ENCODE measurements around the gene GABPB2.

GABPB2 gene

DNA sequence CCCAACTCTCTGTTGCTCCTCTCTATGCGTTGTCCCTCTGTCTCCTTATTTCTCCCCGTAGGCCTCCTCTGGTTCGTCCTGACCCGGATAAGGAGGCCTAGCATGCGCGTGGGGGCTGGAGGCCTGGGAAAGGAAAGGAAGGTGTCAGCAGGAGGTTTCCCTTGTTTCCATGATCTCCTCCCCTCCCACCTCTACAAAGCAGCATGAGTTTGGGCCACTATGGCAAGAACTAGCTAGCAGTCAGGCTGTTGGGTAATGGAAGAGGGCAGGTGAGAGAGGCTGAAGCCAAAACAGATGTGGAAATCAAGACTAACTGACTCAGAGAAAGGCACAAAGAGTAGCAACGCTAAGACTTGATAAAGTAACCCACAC lies 76.6 kb downstream of the GABPB2 start:
- Histone ChIP-seq H2BK15ac (replicated peaks; ENCODE audit: low read depth) (no peak overlapping the region), H4K8ac (ENCODE audit: low read depth, low read length) (no peak overlapping the region), H2BK120ac (ENCODE audit: low read depth, low read length) (no peak overlapping the region), H3K18ac (ENCODE audit: low read length) (no peak overlapping the region), H3K36me3 (ENCODE audit: control insufficient read depth, insufficient read depth, low read length) (no peaks in the 10 kb centered on the region), H3K27ac (ENCODE audit: low read depth, low read length) (no peak overlapping the region), H3K4me1 (ENCODE audit: control insufficient read depth, low read depth, low read length) (peaks cover 22% of the 10 kb centered on the region), H3K4me2 (ENCODE audit: low read length) (peak overlapping the region; percentile 94), H3K4me3 (ENCODE audit: low read length) (peak overlapping the region; percentile 48), H3K4ac (ENCODE audit: low read depth, low read length) (no peak overlapping the region), H3K9ac (ENCODE audit: low read length) (peak overlapping the region; percentile 74), H3K56ac (ENCODE audit: low read length) (peak overlapping the region; percentile 85), H4K5ac (ENCODE audit: low read length) (no peak overlapping the region), H2AK5ac (ENCODE audit: low read length) (no peak overlapping the region), H3K27me3 (ENCODE audit: insufficient read depth, low read length, poor library complexity) (no peaks in the 10 kb centered on the region), H3K79me1 (ENCODE audit: low read length) (peaks cover 2% of the 10 kb centered on the region), H2BK5ac (ENCODE audit: low read length) (no peak overlapping the region), H3K23ac (ENCODE audit: low read length) (no peak overlapping the region), H3K79me2 (ENCODE audit: control insufficient read depth, insufficient read depth, low read length) (no peaks in the 10 kb centered on the region)
- peak; percentile 53 for DNase-seq
- no CpG with 5 or more reads among the region's 7 CpGs for WGBS (ENCODE audit: extremely low coverage, insufficient coverage, low lambda C conversion rate)

DNA sequence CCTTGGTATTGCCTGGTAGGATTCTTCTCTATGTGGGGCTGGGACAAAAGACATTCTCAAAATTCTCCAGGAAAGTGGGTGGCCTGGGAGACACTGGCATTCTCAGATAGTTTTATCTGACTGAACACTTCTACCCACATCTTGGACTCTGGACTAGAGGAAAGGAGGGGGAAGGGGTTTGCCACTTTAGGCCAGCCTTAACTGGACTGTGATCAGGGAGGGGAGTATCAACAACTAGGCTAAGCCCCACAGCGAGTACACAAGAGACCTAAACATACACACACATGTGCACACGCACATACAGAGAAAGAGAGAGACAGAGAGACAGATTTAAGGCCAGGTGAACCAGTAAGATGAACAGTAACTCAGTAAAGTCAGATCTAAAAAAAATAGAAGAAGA lies 77.1 kb downstream of the GABPB2 start:
- no peak overlapping the region for H3K4me3 ChIP-seq (ENCODE audit: low read length)
- DNase-seq = no peak

DNA sequence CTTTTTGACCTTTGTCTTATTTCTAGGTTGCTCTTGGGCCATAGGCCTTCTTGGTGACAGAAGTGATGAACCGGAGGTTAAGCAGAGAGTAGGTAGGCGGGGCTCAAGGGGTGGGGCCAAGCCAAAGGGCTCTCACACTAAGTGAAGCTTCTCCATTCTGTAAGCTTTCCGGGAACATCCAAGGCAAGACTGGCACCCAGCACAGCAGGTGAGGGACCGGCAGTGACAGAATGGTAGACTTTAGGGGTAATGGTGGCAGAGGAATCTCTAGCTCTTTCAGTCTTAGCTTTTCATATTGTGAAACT lies 85.9 kb downstream of the GABPB2 start, which contains the start of gene TNFAIP8L2:
TSS of gene TNFAIP8L2 (plus strand) at position 135 of the 305 bp plus-strand sequence. CDS start 2,049 bp downstream, outside the sequence.
- Histone ChIP-seq H3K4me3 (ENCODE audit: low read length) (no peak within 1 kb of the TSS), H4K8ac (ENCODE audit: low read depth, low read length) (no peak within 1 kb of the TSS), H3K9ac (ENCODE audit: low read length) (no peak within 1 kb of the TSS), H3K79me1 (ENCODE audit: low read length) (no peaks in the 10 kb centered on the region), H3K18ac (ENCODE audit: low read length) (no peak within 1 kb of the TSS), H2AK5ac (ENCODE audit: low read length) (no peak within 1 kb of the TSS), H3K79me2 (ENCODE audit: control insufficient read depth, insufficient read depth, low read length) (no peaks in the 10 kb centered on the region), H3K23ac (ENCODE audit: low read length) (no peak within 1 kb of the TSS), H4K5ac (ENCODE audit: low read length) (no peak within 1 kb of the TSS), H3K27me3 (ENCODE audit: insufficient read depth, low read length, poor library complexity) (no peaks in the 10 kb centered on the region), H3K56ac (ENCODE audit: low read length) (no peak within 1 kb of the TSS), H3K27ac (ENCODE audit: low read depth, low read length) (no peak within 1 kb of the TSS), H2BK5ac (ENCODE audit: low read length) (no peak within 1 kb of the TSS), H2BK120ac (ENCODE audit: low read depth, low read length) (no peak within 1 kb of the TSS), H3K4me1 (ENCODE audit: control insufficient read depth, low read depth, low read length) (no peaks in the 10 kb centered on the region), H2BK15ac (replicated peaks; ENCODE audit: low read depth) (no peak within 1 kb of the TSS), H3K36me3 (ENCODE audit: control insufficient read depth, insufficient read depth, low read length) (no peaks in the 10 kb centered on the region), H3K4me2 (ENCODE audit: low read length) (no peak within 1 kb of the TSS), H3K4ac (ENCODE audit: low read depth, low read length) (no peak within 1 kb of the TSS)
- no CpG with 5 or more reads among the region's 4 CpGs for WGBS (ENCODE audit: extremely low coverage, insufficient coverage, low lambda C conversion rate)
- peak; percentile 8 for DNase-seq

More for the DNA sequence above, 77.1 kb downstream of the GABPB2 start:
- Histone ChIP-seq H3K27me3 (ENCODE audit: insufficient read depth, low read length, poor library complexity) (no peaks in the 10 kb centered on the region), H3K56ac (ENCODE audit: low read length) (no peak overlapping the region), H3K27ac (ENCODE audit: low read depth, low read length) (no peak overlapping the region), H2BK120ac (ENCODE audit: low read depth, low read length) (no peak overlapping the region), H3K4ac (ENCODE audit: low read depth, low read length) (no peak overlapping the region), H3K36me3 (ENCODE audit: control insufficient read depth, insufficient read depth, low read length) (no peaks in the 10 kb centered on the region), H2BK5ac (ENCODE audit: low read length) (no peak overlapping the region), H3K79me2 (ENCODE audit: control insufficient read depth, insufficient read depth, low read length) (no peaks in the 10 kb centered on the region), H3K9ac (ENCODE audit: low read length) (no peak overlapping the region), H3K79me1 (ENCODE audit: low read length) (peaks cover 2% of the 10 kb centered on the region), H2AK5ac (ENCODE audit: low read length) (no peak overlapping the region), H4K5ac (ENCODE audit: low read length) (no peak overlapping the region), H2BK15ac (replicated peaks; ENCODE audit: low read depth) (no peak overlapping the region), H3K18ac (ENCODE audit: low read length) (no peak overlapping the region), H3K4me2 (ENCODE audit: low read length) (no peak overlapping the region), H3K23ac (ENCODE audit: low read length) (no peak overlapping the region), H4K8ac (ENCODE audit: low read depth, low read length) (no peak overlapping the region), H3K4me1 (ENCODE audit: control insufficient read depth, low read depth, low read length) (peaks cover 22% of the 10 kb centered on the region)
- no CpG with 5 or more reads among the region's 2 CpGs for WGBS (ENCODE audit: extremely low coverage, insufficient coverage, low lambda C conversion rate)

DNA sequence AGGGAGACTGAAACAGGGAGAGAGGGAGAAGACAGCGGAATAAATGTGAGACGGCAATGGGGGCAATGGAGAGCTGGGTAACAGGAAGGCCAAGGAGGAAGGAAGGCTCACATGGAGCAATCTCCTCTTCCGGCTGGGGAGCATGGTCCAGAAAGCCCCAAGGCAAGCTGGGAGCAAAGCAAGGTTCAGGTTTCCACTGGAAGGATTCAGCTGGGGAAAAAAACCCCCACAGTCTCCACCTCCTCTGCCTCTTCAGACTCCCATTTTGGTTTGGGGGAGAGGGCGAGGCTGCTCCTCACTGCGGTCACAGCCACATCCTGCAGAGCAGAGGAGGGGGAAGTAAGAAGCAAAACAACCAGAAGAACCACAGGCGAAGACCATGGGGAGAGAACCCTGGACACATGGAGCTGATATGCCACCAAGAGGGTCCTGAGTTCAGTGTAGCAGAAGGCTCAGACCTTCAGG lies 86.5 kb downstream of the GABPB2 start:
- H3K4me2 ChIP-seq (ENCODE audit: low read length) = no peak overlapping the region

DNA sequence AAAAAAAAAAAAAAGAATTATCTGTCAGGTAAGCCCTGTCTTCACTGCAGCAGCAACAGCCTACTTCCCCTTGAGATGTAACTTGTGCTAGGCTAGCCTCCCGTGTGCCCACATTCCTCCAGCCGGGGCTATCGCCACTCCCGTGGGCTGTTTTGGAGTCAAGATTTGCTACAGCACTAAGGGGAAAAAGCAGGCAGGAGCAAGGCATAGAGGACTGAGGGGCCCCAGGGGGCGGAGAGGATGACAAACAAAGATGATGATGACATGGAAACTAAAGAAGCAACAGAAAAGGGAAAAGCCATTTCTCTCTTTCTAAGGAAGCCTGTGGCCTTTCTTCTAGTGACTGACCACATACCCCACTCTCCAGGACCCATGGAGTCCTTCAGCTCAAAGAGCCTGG lies 87.8 kb downstream of the GABPB2 start:
- Histone ChIP-seq H3K4me2 (ENCODE audit: low read length) (no peak overlapping the region), H2BK5ac (ENCODE audit: low read length) (no peak overlapping the region), H3K56ac (ENCODE audit: low read length) (no peak overlapping the region), H3K4ac (ENCODE audit: low read depth, low read length) (no peak overlapping the region), H3K79me2 (ENCODE audit: control insufficient read depth, insufficient read depth, low read length) (no peaks in the 10 kb centered on the region), H3K4me1 (ENCODE audit: control insufficient read depth, low read depth, low read length) (no peaks in the 10 kb centered on the region), H3K79me1 (ENCODE audit: low read length) (no peaks in the 10 kb centered on the region), H3K27ac (ENCODE audit: low read depth, low read length) (no peak overlapping the region), H4K8ac (ENCODE audit: low read depth, low read length) (no peak overlapping the region), H3K23ac (ENCODE audit: low read length) (no peak overlapping the region), H2AK5ac (ENCODE audit: low read length) (no peak overlapping the region), H4K5ac (ENCODE audit: low read length) (no peak overlapping the region), H2BK15ac (replicated peaks; ENCODE audit: low read depth) (no peak overlapping the region), H3K9ac (ENCODE audit: low read length) (no peak overlapping the region), H2BK120ac (ENCODE audit: low read depth, low read length) (no peak overlapping the region), H3K4me3 (ENCODE audit: low read length) (no peak overlapping the region), H3K27me3 (ENCODE audit: insufficient read depth, low read length, poor library complexity) (no peaks in the 10 kb centered on the region), H3K36me3 (ENCODE audit: control insufficient read depth, insufficient read depth, low read length) (no peaks in the 10 kb centered on the region), H3K18ac (ENCODE audit: low read length) (no peak overlapping the region)
- WGBS (ENCODE audit: extremely low coverage, insufficient coverage, low lambda C conversion rate) = no CpG with 5 or more reads among the region's 5 CpGs
- no peak for DNase-seq

More for the DNA sequence above, 86.5 kb downstream of the GABPB2 start:
- Histone ChIP-seq H3K56ac (ENCODE audit: low read length) (no peak overlapping the region), H3K27me3 (ENCODE audit: insufficient read depth, low read length, poor library complexity) (no peaks in the 10 kb centered on the region), H3K23ac (ENCODE audit: low read length) (no peak overlapping the region), H4K5ac (ENCODE audit: low read length) (no peak overlapping the region), H3K9ac (ENCODE audit: low read length) (no peak overlapping the region), H2AK5ac (ENCODE audit: low read length) (no peak overlapping the region), H3K79me1 (ENCODE audit: low read length) (no peaks in the 10 kb centered on the region), H3K18ac (ENCODE audit: low read length) (no peak overlapping the region), H3K27ac (ENCODE audit: low read depth, low read length) (no peak overlapping the region), H2BK120ac (ENCODE audit: low read depth, low read length) (no peak overlapping the region), H3K4me3 (ENCODE audit: low read length) (no peak overlapping the region), H2BK15ac (replicated peaks; ENCODE audit: low read depth) (no peak overlapping the region), H2BK5ac (ENCODE audit: low read length) (no peak overlapping the region), H3K79me2 (ENCODE audit: control insufficient read depth, insufficient read depth, low read length) (no peaks in the 10 kb centered on the region), H4K8ac (ENCODE audit: low read depth, low read length) (no peak overlapping the region), H3K36me3 (ENCODE audit: control insufficient read depth, insufficient read depth, low read length) (no peaks in the 10 kb centered on the region), H3K4me1 (ENCODE audit: control insufficient read depth, low read depth, low read length) (no peaks in the 10 kb centered on the region), H3K4ac (ENCODE audit: low read depth, low read length) (no peak overlapping the region)
- WGBS (ENCODE audit: extremely low coverage, insufficient coverage, low lambda C conversion rate) = no CpG with 5 or more reads among the region's 6 CpGs
- DNase-seq = no peak

DNA sequence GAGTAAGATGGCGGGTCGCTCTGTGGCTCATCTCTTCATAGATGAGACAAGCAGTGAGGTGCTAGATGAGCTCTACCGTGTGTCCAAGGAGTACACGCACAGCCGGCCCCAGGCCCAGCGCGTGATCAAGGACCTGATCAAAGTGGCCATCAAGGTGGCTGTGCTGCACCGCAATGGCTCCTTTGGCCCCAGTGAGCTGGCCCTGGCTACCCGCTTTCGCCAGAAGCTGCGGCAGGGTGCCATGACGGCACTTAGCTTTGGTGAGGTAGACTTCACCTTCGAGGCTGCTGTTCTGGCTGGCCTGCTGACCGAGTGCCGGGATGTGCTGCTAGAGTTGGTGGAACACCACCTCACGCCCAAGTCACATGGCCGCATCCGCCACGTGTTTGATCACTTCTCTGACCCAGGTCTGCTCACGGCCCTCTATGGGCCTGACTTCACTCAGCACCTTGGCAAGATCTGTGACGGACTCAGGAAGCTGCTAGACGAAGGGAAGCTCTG lies 88.2 kb downstream of the GABPB2 start:
- H3K4me3 ChIP-seq (ENCODE audit: low read length) = no peak overlapping the region
- no peak overlapping the region for H2BK120ac ChIP-seq (ENCODE audit: low read depth, low read length)
- H2BK5ac ChIP-seq (ENCODE audit: low read length) = no peak overlapping the region
- no peaks in the 10 kb centered on the region for H3K79me1 ChIP-seq (ENCODE audit: low read length)
- H2BK15ac ChIP-seq (replicated peaks; ENCODE audit: low read depth) = no peak overlapping the region
- no peaks in the 10 kb centered on the region for H3K79me2 ChIP-seq (ENCODE audit: control insufficient read depth, insufficient read depth, low read length)
- H4K5ac ChIP-seq (ENCODE audit: low read length) = no peak overlapping the region
- no peak overlapping the region for H3K4ac ChIP-seq (ENCODE audit: low read depth, low read length)
- no CpG with 5 or more reads among the region's 22 CpGs for WGBS (ENCODE audit: extremely low coverage, insufficient coverage, low lambda C conversion rate)
- H3K18ac ChIP-seq (ENCODE audit: low read length) = no peak overlapping the region
- no peaks in the 10 kb centered on the region for H3K36me3 ChIP-seq (ENCODE audit: control insufficient read depth, insufficient read depth, low read length)
- H3K9ac ChIP-seq (ENCODE audit: low read length) = no peak overlapping the region
- no peak overlapping the region for H3K27ac ChIP-seq (ENCODE audit: low read depth, low read length)
- no peaks in the 10 kb centered on the region for H3K4me1 ChIP-seq (ENCODE audit: control insufficient read depth, low read depth, low read length)
- H2AK5ac ChIP-seq (ENCODE audit: low read length) = no peak overlapping the region
- H4K8ac ChIP-seq (ENCODE audit: low read depth, low read length) = no peak overlapping the region
- no peak overlapping the region for H3K4me2 ChIP-seq (ENCODE audit: low read length)
- no peak overlapping the region for H3K23ac ChIP-seq (ENCODE audit: low read length)
- no peak overlapping the region for H3K56ac ChIP-seq (ENCODE audit: low read length)
- peak; percentile 57 for DNase-seq
- no peaks in the 10 kb centered on the region for H3K27me3 ChIP-seq (ENCODE audit: insufficient read depth, low read length, poor library complexity)
